Adrenal gland (tissue), 5 donors: Measurements from ENCODE around the gene ZBTB7B.

Source experiments
- CTCF ChIP-seq, 6 experiments: fragments of 450-650 bp in 4 of 6; fragments of 200-600 bp in 2 of 6; sonication (generic) in 1 of 6; IDR thresholded peaks; 1 replicate in 5 of 6; 2 replicates in 1 of 6; pipeline versions ENCODE4 v1.5.1 to v1.8.0; 2016 to 2021; ENCODE audit warnings: antibody characterized with exemption in 6 of 6, mild to moderate bottlenecking in 2 of 6, moderate library complexity in 1 of 6
- POLR2A ChIP-seq, 2 donors: fragments of 450-650 bp; IDR thresholded peaks; one replicate each; pipeline ENCODE4 v1.6.1; 2017; ENCODE audit warnings: antibody characterized with exemption in 2 of 2, mild to moderate bottlenecking in 2 of 2, moderate library complexity in 1 of 2
- donor health status: DM: no; HTN: no; CAD: no.

DNA sequence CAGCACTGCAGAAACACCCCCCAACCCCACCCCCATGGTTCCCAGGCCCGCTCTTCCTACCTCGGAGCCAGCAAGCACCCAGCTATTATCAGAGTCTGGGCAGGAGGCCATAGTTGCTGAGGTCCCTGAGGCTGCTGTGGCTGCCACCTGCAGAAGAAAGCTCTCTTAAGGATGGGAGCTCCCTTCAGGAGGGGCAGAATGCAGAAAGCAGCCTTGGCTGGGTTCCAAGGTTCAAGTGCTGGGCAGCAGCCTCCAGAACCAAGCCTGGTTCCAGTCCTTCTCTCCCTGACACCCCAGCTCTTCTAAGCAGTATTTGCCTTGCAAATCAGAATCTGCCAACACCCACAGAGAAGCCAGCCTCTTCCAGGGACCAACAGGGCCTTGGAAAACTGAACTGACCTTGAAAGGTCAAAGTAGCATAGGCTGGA is 49.0 kb upstream of the ZBTB7B start:
- TF ChIP-seq CTCF (IDR thresholded peaks at IDR 0.05) (no peak), POLR2A (IDR thresholded peaks at IDR 0.05) (no peak)
